Measurements from ENCODE around the gene SLC25A1.
"Not testable (repeated sequence)": the region's sequence is repeated elsewhere in the genome, so short reads cannot be mapped to it uniquely, and the experiment has no call there.

SLC25A1 gene

DNA sequence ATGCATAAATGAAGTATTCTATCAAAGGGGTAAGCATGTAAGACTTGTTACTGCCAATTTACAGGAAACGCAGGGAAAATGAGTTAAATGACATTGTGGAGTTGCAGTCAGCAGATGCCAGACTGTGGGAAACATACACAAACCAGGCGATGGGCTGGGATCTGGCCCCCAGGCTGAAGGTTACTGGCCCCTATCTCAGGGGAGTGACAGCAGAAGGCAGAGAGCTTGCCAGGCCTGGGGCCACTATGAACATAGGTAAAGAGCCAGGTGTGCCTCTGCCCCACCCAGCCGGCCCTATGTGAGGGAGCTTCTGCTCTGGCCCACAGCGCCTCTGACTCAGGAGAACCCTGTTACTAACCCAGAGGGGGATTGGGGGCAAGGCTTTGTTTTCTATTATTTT, 26.1 kb upstream of the SLC25A1 start:
- no peak for DNase-seq (ENCODE audit: low read depth)

DNA sequence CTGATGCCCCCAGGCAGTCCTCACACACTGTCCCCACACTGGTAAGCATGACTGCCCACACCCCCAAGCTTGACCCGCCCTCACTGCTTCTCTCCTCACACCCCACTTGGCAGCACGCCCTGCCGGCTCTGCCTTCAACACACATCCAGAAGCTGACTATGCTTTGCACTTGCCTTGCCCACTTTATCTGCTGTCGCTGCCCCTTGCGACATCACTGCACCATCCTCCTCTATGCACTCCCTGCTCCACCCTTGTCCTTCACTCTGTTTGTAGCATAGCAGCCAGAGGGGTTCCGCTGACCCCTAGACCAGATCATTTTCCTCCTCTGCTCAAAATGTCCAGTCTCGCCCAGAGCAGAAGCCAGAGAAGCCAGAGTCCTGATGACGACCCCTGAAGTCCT, 25.3 kb upstream of the SLC25A1 start:
- no peak for DNase-seq (ENCODE audit: low read depth)

DNA sequence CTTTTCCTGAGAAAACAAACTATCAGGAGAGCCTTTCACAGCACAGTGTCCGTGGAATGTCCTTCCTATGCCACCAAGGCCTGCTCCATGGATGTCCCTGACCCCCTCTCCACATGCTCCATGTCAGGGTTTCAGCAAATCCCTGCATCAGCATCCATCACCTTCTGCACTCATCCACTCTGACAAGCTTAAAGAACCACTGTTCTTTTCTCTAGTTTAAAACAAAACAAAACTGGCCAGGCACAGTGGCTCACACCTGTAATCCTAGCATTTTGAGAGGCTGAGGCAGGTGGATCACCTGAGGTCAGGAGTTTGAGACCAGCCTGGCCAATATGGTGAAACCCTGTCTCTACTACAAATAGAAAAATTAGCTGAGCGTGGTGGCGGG, 24.3 kb upstream of the SLC25A1 start:
- not testable (repeated sequence) for DNase-seq (ENCODE audit: low read depth)

DNA sequence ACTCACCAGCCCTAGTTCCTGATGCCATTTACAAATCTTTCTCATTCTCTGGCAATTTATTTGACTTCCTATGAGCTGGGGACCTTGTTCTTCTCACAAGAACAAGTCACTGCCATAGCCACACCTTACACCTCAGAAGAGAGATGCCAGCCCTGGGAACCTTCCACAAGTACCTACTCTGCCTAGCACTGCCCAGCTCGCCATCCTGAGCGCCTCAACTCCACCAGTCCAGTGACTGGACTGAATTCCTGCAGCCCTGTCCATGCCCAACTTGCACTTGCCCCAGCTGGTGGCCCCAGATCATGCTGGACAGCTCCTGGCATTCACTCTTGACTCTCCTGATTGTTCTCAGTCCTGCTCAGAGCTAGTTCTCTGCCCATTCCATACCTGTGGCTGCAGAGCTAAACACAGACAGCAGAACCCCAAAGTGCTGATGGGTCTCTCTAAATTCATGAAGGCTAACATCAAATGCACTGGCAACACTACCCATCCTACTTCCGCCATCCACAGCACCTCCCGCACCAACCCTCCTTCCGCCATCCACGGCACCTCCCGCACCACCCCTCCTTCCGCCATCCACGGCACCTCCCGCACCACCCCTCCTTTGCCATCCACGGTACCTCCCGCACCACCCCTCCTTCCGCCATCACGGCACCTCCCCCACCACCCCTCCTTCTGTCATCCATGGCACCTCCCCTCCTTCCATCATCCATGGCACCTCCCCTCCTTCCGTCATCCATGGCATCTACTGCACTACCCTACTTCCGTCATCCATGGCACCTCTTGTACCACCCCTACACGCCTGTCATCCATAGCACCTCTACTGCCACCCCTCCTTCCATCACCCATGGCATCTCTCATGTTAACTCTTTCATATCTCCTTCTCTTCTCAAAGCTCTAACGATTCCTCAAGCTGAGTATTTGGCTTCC, 23.6 kb upstream of the SLC25A1 start:
- DNase-seq (ENCODE audit: low read depth), result no peak

DNA sequence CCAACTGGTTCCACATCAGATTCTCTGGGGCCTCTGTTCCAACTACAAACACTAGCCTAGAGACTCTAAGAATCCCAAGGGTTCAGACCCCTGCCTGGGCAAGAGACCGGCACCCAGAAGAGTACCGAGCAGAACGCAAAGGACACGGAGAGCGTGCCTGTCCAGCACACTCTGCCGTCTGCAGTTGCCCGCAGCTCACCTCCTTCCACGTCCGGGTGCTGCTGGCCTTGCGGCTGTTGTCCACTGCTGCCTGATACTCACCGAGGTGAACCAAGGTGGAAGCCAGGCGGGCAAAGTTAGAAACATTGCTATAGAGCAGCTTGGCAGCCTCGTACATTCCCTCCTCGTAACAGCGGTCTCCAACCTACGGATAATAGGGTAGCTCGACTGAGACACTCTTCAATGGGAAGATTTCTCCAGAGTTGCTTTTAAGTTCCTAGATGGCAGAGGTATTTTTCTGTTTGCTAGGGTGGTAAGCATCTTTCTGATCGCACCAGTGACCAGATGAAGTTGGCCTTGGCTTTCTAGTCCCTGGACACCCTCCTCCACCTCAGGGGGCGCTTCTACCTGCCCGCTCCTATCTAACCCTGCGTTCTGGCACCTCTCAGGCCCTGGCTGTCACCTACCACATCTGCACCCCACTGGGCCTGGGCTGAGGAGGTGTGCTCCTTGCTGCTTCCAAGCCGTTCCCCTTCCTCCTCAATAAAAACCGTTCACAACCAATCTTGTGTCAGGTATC, 22.8 kb upstream of the SLC25A1 start:
- no peak for DNase-seq (ENCODE audit: low read depth)

DNA sequence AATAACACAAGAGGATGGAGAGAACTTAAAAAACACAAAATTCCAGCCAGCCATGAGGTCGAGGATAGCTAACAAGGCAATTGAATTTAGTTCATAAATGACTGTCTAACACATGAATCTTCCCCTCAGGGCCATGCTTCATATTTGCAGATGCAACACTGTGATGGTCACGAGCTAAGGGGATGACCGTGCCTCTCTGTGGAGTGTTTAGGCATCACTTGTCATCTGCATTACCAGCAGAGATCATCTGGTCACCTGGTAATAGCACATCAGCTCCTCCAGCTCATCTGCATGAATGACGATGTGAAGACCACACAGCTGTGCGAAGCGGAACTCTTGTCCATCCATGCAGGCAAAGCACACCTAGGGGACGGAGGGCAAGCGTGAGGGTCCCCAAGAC, 20.9 kb upstream of the SLC25A1 start:
- no peak for DNase-seq (ENCODE audit: low read depth)

DNA sequence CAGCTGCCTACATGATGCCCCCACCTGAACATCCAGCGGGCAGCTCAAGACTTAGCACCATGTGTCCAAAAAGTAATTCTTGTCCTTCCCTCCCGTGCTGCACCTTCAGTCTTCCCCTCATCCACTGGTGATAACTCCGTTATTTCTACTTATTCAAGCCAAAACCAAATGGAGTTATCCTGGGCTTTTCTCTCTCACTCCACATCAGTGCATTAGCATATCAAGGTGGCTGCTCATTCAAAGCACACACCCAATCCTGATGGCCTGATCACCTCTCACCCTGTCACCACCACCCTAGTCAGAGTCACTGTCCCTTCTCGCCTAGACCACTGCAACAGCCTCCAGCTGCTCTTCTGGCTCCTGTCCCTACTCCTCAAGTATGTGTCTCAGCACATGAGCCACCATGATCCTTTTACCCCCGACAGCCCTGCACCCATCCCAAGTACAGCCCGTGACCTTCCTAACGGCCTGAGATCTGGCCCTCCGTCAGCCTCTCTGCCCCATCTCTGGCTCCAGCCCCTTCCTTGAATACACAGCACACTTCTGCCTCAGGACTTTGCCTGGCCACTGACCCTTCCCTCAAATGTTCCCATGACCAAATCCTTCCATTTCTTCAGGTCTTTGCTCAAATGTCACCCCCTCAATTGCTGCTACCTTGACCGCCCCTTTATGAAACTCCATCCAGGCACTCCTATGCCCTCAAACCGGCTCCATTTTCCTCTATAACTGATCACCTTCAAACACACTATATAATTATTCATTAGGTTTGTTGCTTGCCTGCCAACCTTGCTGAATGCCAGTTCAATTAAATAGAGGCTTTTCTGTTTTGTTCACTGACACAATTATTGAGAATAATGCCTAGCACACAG, 19.7 kb upstream of the SLC25A1 start:
- no peak for DNase-seq (ENCODE audit: low read depth)

DNA sequence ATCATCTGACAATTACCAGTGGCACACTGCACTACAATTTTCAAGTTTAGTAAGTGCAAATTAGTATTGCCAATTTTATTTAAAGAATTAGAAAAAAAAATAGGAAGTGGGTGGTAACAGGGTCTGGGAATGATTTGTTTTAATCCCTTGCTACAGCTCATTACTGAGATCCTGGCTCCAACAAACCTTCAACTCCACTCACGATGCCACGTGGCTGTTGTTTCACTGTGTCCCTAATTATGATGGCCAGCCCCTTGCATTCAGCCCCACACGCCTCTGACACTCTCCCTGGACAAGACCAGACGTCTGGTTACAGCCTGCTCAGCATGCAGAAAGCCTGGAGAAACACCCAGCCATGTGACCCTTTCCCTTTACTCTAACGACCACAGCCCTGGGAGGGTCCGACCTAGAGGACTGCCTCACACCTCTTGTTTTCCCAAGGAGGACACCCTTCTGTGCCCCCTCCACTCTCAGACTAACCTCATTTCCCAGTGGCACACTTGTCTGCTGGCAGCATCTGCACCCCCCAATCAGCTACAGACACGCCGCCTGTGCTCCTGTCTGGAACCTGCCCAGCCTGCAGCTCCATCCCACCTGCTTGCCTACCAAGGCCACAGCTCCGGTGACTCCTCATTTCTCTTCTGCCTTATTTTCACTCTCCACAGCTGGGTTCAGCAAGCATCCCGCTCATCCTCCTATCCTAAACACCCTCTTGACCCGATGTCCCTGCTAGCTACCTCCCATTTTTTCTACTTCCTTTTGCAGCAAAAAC, 18.5 kb upstream of the SLC25A1 start:
- DNase-seq (ENCODE audit: low read depth), result no peak

DNA sequence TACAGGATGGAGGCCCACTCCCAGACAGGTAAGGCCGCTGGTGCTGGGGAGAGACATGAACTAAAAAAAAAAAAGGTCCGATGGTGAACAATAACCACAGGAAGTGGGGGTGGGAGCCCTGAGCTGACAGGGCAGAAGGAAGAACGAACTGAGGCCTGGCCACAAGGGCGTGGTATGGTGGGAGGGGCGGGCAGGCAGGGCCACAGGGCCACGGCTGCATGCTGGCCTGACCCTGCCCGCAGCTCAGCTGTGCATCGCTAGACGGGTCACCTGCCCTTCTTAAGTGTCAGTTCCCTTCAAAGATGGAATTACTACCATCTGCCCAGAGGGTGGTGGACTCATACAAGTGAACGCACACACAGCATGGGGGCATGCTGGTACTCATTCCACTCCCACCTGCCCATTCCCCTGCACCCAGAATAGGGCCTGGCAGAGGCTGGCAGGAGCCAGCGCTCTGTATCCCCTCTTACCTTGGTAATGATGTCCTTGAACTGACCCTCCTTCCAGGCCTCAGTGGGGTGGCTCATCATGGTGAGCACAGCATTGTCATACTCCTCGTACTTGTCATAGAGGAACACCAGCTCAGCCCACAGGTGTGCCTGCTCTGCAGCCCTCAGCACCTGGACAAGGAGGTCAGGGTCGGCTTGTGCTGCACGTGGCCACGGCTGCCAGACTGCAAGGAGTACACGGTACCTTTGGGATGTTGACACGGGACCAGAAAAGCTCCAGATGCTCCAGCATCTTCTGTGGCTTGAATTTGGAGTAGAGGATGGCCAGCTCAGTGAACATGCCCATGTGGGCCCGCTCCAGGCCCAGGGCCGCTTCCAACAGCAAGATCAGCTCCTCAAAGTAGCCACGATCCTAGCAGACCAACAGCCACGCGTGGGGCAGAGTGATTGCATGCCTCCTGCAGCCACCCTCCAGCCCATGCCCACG, 17.5 kb upstream of the SLC25A1 start:
- no peak for DNase-seq (ENCODE audit: low read depth)

DNA sequence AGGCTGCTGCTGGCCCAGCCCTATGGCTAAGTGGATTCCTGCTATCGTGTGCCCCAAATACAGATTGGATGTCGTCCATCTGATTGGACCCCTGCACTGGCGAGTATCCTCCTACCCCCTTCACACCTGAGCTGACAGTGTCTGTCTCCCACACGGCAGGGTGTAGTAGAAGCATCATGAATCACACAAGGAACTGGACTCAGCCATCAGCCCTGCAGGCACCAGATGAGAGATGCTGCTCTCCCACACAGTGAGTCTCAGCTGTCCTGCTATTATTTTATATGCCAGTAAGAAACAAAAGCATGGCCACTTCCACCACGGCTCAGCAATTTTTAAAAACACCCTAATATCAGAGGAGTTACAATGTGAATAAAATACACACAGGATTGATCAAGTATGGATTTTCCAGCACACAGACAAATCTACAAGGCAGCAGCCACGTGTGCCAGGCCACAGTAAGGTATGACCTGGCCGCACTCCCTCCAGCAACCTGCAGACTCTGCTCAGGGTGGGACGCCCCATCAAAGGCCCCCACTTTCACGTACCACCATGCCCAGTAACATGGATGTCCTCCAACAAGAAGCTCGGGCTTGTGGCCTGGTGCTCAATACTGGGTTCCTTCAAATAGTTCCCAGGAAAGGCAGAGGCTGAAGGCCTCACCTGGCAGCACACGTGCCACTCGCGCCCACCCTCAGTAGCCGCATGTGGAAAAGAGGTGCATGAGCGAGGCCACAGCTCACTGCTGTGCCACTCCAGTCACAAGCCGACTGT, 16.4 kb upstream of the SLC25A1 start:
- DNase-seq (ENCODE audit: low read depth), result no peak

DNA sequence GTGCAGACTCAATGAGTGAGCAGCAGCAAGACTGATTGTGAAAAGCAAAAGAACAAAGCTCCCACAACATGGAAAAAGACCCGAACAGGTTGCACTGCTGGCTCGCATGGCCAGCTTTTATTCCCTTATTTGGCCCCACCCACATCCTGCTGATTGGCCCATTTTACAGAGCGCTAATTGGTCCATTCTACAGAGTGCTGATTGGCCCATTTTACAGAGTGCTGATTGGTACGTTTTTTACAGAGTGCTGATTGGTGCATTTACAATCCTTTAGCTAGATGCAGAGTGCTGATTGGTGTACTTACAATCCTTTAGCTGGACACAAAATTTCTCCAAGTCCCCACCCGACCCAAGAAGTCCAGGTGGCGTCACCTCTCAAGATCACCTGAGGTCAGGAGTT, 15.3 kb upstream of the SLC25A1 start:
- no peak for DNase-seq (ENCODE audit: low read depth)

DNA sequence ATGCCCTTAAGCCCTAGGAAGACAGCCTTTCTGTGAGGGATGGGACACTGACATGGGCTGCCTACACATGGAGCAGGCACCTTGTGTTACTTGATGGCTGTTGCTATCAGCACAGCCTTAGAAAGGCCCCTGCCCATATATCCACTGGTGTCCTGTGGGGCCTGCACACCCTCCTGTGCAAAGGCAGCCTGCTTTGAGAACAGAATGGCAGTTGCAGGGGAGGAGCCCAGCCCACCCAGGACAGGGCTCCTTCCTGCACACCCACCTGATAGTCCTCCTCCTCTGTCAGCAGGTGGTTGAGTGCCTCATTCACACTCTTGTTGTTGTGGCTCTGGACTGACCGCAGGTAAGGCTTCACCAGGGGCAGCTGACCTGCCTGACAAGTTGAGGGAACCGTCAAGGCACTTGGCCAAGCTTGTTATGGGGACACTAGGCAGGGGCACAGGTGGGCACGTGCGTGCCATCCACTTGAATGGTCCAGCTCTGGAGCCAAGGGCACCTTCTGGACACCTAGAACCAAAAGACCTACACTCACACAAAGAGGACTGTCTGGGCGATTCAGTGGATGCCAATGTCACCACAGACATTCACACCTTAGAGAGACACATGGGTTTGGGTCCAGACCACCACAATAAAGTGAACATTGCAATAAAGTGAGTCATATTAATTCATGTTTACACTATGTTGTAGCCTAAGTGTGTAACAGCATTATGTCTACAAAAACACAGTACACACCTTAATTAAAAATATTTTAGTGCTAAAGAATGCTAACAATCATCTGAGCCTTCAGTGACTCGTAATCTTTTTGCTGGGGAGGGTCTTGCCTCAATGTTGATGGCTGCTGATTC, 9.4 kb upstream of the SLC25A1 start:
- no peak for DNase-seq (ENCODE audit: low read depth)

DNA sequence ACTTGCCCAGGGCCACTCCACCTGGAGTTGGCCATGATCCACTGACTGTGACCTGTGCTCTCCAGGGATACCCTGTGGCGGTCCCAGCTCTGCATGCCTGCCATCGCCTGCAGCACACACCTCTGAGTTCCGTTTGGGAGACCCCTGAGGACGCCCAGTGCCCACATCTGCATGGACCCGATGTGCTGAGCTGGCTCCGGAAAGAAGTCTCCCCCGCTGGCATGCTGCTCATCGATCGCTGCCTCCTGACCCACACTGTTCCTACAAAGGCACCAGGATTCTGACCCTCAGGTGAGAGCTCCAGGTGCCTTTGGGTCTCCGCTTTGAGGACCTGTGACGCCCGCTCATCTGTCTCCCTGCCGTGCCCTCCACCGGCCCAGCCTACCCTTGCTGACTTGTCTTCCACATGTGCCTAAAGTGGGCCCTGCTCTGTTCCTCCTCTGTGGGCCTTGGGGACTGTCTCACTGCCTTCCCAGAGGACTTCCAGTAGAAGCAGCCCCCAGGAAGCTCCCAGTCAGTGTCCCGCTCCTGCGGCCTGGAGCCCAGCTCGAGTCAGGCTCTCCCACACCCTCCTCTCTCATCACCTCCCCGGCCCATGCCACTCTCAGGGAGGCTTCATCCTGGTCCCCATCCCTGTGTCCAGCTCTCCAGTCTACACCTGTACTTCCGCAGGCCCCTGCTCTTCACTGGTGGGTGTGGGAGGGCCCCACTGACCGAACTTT, 5.9 kb upstream of the SLC25A1 start:
- no peak for DNase-seq (ENCODE audit: low read depth)

DNA sequence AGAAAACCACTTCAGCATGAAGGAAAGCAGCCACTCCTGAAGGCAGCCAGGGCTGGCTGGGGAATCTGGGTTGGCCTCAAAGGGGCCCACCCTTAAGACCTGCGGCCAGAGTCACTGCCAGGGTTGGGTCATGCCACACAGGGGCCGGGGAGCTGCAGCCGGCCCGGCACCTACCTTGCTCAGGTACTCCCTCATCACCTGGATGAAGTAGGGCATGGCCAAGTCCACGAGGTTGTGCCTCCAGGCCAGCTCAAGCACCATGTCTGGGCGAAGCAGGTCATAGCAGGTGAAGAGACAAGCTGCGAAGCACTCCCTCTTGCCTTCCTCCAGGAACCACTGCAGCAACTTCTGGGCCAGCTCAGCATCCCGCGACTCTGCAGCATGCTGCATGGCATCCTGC, 4.7 kb upstream of the SLC25A1 start:
- no peak for DNase-seq (ENCODE audit: low read depth)

DNA sequence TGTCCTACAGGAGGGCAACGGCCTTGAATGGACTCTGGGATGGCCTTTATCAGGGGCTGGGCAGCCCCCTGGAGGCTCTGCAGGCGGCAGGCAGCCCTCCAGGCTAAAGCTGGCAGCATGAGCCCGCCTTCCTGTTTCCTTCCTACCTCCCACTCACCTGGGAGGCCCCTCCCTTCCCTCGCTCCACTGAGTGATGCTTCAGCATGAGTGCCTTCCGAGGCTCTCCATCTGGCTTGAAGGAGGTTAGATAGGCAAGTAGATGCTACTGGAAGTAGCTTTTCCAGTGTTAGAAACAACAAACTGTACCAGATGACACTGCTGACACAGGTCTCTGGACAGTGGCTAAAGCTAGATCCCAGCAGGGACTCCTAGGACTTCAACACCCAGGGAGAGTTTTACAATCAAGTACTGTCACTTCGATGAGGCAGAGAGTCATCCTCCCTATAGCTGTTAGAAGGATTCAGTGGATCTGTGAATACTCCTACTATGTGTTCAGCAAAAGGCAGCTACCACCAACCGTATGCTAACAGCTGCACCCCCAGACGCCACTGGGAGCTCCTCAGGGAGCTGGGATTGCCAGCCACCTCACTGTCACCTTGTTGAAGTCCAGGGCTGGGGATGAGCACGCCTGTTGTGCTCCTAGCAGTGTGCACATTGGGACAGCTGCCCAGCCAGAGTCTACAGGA, 4.1 kb upstream of the SLC25A1 start:
- DNase-seq (ENCODE audit: low read depth), result no peak

DNA sequence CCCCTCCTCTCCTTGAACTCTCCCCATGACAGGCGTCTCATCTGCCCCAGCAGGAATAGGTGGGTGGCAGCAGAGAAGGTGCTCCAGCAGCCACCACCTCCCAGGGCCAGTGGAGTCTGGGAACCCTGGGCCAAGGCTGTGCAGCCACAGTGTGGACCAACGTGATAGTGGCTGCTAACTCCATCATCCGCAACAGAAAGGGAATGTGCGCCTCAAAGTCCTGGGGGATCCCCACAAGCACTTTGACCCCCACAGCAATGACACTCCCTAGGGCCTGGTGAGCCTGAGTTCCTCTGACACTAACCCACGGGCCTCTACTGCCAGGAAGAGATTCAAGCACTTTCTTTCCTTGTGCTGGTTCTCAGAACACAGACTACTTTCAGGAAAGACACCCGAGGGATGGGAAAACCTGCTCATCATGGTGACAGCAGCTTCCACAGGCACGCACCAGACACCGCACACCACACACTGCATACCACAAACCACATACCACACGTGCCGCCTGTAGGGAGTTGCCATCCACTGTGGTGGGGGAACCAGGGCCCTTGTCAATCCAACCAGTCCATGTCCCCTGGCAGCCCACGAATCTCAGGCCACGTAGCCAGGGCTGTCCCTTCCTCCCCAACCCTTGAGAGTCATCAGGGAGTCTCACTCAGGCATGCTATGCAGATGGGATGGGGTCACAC, 3.4 kb upstream of the SLC25A1 start:
- DNase-seq (ENCODE audit: low read depth), result no peak

Data from stimulated activated CD4-positive, alpha-beta T cell treated with anti-CD3 and anti-CD28 coated beads, Interleukin-2, amount 100 ng/mL, for 4 hours (primary cell).